GM12878 (cell line): ENCODE measurements around the gene CNNM4. TPM values are rescaled to one million over a fixed set of nuclear protein-coding genes. Genes with fewer than 3 reads are reported as not detected.

ENCODE experiments used
- ATAC-seq: fragments of 200-7000 bp; cut with Tn5 transposase; 3 replicates; pipeline ENCODE4 v1.9.1; 2020; ENCODE audit warnings: mild to moderate bottlenecking, moderate library complexity
- BruUV-seq: library from RNA; stranded (reverse); fragments of 400-500 nt; replicated peaks from 2 replicates; lab custom pipeline; 2021; lab: Mats Ljungman, UMichigan
- CTCF ChIA-PET: fragments of 300-600 bp; sonication (Branson Sonifier 250); formaldehyde crosslinking; extraction: SDS; loops from one replicate; lab custom pipeline; 2021; ENCODE audit warnings: inconsistent platforms; lab: Yijun Ruan, JAX
- POLR2A ChIA-PET: fragments of 350-600 bp; formaldehyde crosslinking; extraction: SDS; loops from one replicate; lab custom pipeline; 2021; ENCODE audit warnings: inconsistent platforms; lab: Charles Lee
- RAD21 ChIA-PET: fragments of 300-600 bp; sonication (Branson Sonifier 250); formaldehyde crosslinking; loops from one replicate; lab custom pipeline; 2023; ENCODE audit warnings: antibody characterized with exemption; ENCODE audit not compliant: unreplicated experiment; lab: Charles Lee
- SMC1A ChIA-PET: fragments of 300-600 bp; sonication (Branson Sonifier 250); formaldehyde crosslinking; loops from one replicate; lab custom pipeline; 2023; ENCODE audit not compliant: unreplicated experiment, uncharacterized antibody; lab: Charles Lee
- DNase-seq: peaks from one replicate; pipeline ENCODE4 v3.0.0-alpha.2; 2011; ENCODE audit warnings: low read depth, low spot score
- FAIRE-seq: peaks from 3 replicates; lab custom pipeline; 2011; peaks lifted over from hg19 to GRCh38; lab: Jason Lieb, UNC
- H2AFZ ChIP-seq: 2 replicates; pipeline ENCODE4 v1.6.0; 2011; ENCODE audit warnings: low read depth, low read length, control low read depth; ENCODE audit not compliant: control insufficient read depth
- H3K27ac ChIP-seq: 2 replicates; pipeline ENCODE4 v1.5.1; 2011; ENCODE audit warnings: control low read depth; ENCODE audit not compliant: control insufficient read depth, insufficient read depth
- H3K27me3 ChIP-seq, 2 experiments: replicated peaks in 1 of 2; 2 replicates each; pipeline versions ENCODE4 v1.6.0 to v1.6.1; 2011; ENCODE audit warnings: low read length in 1 of 2; ENCODE audit not compliant: control insufficient read depth in 2 of 2, insufficient read depth in 2 of 2
- H3K36me3 ChIP-seq, 2 experiments: 2 replicates each; pipeline ENCODE4 v1.5.1; 2011; ENCODE audit warnings: low read length in 1 of 2; ENCODE audit not compliant: control insufficient read depth in 2 of 2, insufficient read depth in 2 of 2
- H3K4me1 ChIP-seq: 2 replicates; pipeline ENCODE4 v1.6.1; 2011; ENCODE audit warnings: mild to moderate bottlenecking, low read length, moderate library complexity, mixed read lengths; ENCODE audit not compliant: control insufficient read depth, insufficient read depth
- H3K4me2 ChIP-seq: 2 replicates; pipeline ENCODE4 v1.6.0; 2011; ENCODE audit warnings: control low read depth; ENCODE audit not compliant: control insufficient read depth, insufficient read depth
- H3K4me3 ChIP-seq: fragments of 200-600 bp; sonication (generic); 2 replicates; pipeline ENCODE4 v1.5.1; 2016
- H3K79me2 ChIP-seq: 2 replicates; pipeline ENCODE4 v1.6.0; 2011; ENCODE audit warnings: low read length; ENCODE audit not compliant: control insufficient read depth, insufficient read depth
- H3K9ac ChIP-seq: 2 replicates; pipeline ENCODE4 v1.8.0; 2011; ENCODE audit warnings: low read length, control low read depth, mixed read lengths; ENCODE audit not compliant: control insufficient read depth, insufficient read depth
- H3K9me3 ChIP-seq: replicated peaks from 3 replicates; pipeline ENCODE4 v1.5.1; 2011; ENCODE audit warnings: mild to moderate bottlenecking, low read length; ENCODE audit not compliant: control insufficient read depth, insufficient read depth
- H4K20me1 ChIP-seq: 2 replicates; pipeline ENCODE4 v1.6.0; 2011; ENCODE audit not compliant: control insufficient read depth, insufficient read depth
- CBX5 ChIP-seq: sonication (generic); IDR thresholded peaks from 2 replicates; pipeline ENCODE4 v1.6.1; 2016; ENCODE audit warnings: low read depth, moderate library complexity, mild to moderate bottlenecking, inconsistent platforms
- CREB1 ChIP-seq: IDR thresholded peaks from 2 replicates; pipeline ENCODE4 v1.6.1; 2012; ENCODE audit warnings: low read depth, mild to moderate bottlenecking, inconsistent platforms
- FOS ChIP-seq: IDR thresholded peaks from 3 replicates; pipeline ENCODE4 v1.6.1; 2011; ENCODE audit warnings: borderline replicate concordance; ENCODE audit not compliant: insufficient read length; ENCODE audit errors: extremely low read depth
- HDGF ChIP-seq: fragments of 450-650 bp; IDR thresholded peaks from 2 replicates; pipeline ENCODE4 v1.6.1; 2016; ENCODE audit warnings: antibody characterized with exemption
- IKZF1 ChIP-seq: fragments of 450-650 bp; conservative IDR thresholded peaks from 2 replicates; pipeline ENCODE4 v1.6.1; 2017; ENCODE audit warnings: antibody characterized with exemption, mild to moderate bottlenecking
- JUNB ChIP-seq: IDR thresholded peaks from 2 replicates; pipeline ENCODE4 v1.6.1; 2016; ENCODE audit warnings: antibody characterized with exemption, mild to moderate bottlenecking
- MEF2B ChIP-seq: fragments of 450-650 bp; IDR thresholded peaks from 2 replicates; pipeline ENCODE4 v1.6.1; 2018; ENCODE audit warnings: mild to moderate bottlenecking, moderate library complexity; ENCODE audit not compliant: partially characterized antibody, poor library complexity, severe bottlenecking
- MLLT1 ChIP-seq: fragments of 450-650 bp; IDR thresholded peaks from 2 replicates; pipeline ENCODE4 v1.6.1; 2016; ENCODE audit warnings: mild to moderate bottlenecking
- MTA3 ChIP-seq: IDR thresholded peaks from 2 replicates; pipeline ENCODE4 v1.6.1; 2012; ENCODE audit warnings: low read length, inconsistent platforms, borderline replicate concordance
- RB1 ChIP-seq: fragments of 450-650 bp; formaldehyde crosslinking; IDR thresholded peaks from 2 replicates; pipeline ENCODE4 v1.6.1; 2017; ENCODE audit warnings: mild to moderate bottlenecking, borderline replicate concordance
- SMC3 ChIP-seq: IDR thresholded peaks from 2 replicates; pipeline ENCODE4 v1.6.1; 2011; ENCODE audit warnings: low read length, improper control_type of control experiment, borderline replicate concordance
- TCF7 ChIP-seq: IDR thresholded peaks from 2 replicates; pipeline ENCODE4 v1.6.1; 2014; ENCODE audit warnings: antibody characterized with exemption, borderline replicate concordance
- ZBED1 ChIP-seq: IDR thresholded peaks from 2 replicates; pipeline ENCODE4 v1.6.1; 2016; ENCODE audit warnings: borderline replicate concordance
- WGBS: methylation state at CpG from one replicate; pipeline ENCODE4 v1.1.6; 2016; ENCODE audit warnings: low lambda C conversion rate; ENCODE audit not compliant: insufficient replicate concordance, insufficient coverage; ENCODE audit errors: missing lambda C conversion rate; 5-methylcytosine and 5-hydroxymethylcytosine counted together
- in situ Hi-C: fragments of 300-500 bp; cut with MboI; formaldehyde crosslinking; loops from 9 replicates; pipeline ENCODE4 v1.14.3; 2018; ENCODE audit warnings: mixed read lengths
- intact Hi-C: fragments of 100-400 bp; cut with micrococcal nuclease; formaldehyde crosslinking; loops from one replicate; pipeline ENCODE4 v1.14.2; 2022; ENCODE audit not compliant: unreplicated experiment
- polyA plus RNA-seq, 11 experiments: library from polyadenylated mRNA; depleted of rRNA in 4 of 11; unstranded in 6 of 11; stranded (reverse) in 5 of 11; fragments of >200 nt; fragmentation: Nextera tagmentation in 4 of 11; fragmentation: Illumina TruSeq in 1 of 11; extraction: Ambion mirVana in 4 of 11; extraction: Trizol in 1 of 11; gene quantifications; 1 replicate in 1 of 11; 2 replicates in 10 of 11; pipeline versions ENCODE4 v1.2.1 to v1.2.3, GENCODE V29; 2011 to 2016; ENCODE audit warnings: inconsistent platforms in 2 of 11, missing spikeins in 2 of 11, low read depth in 1 of 11
- total RNA-seq, 4 experiments: library from RNA; depleted of rRNA in 3 of 4; stranded (reverse); fragments of >200 nt in 3 of 4; fragmentation: Illumina TruSeq in 1 of 4; extraction: Trizol in 1 of 4; gene quantifications; 2 replicates each; pipeline versions ENCODE4 v1.2.1 to v1.2.3, GENCODE V29; 2013 to 2021
- TF ChIP-seq, protein P1 (sequence below): IDR thresholded peaks from 2 replicates; pipeline ENCODE4 v1.6.1; 2012; ENCODE audit warnings: mild to moderate bottlenecking, low read depth, low read length
- TF ChIP-seq, protein P2 (sequence below): IDR thresholded peaks from 2 replicates; pipeline ENCODE4 v1.6.1; 2011; ENCODE audit warnings: borderline replicate concordance, low read depth, mild to moderate bottlenecking, moderate library complexity, low read length; ENCODE audit not compliant: insufficient read depth, poor library complexity, severe bottlenecking

The CNNM4 gene
- total and polyA plus RNA-seq, 10 of the 15 experiments (the other 5 are each of a cell fraction or from before 2014, with no cell fraction given): 2.4 to 13.8 (median 8.1) TPM

DNA sequence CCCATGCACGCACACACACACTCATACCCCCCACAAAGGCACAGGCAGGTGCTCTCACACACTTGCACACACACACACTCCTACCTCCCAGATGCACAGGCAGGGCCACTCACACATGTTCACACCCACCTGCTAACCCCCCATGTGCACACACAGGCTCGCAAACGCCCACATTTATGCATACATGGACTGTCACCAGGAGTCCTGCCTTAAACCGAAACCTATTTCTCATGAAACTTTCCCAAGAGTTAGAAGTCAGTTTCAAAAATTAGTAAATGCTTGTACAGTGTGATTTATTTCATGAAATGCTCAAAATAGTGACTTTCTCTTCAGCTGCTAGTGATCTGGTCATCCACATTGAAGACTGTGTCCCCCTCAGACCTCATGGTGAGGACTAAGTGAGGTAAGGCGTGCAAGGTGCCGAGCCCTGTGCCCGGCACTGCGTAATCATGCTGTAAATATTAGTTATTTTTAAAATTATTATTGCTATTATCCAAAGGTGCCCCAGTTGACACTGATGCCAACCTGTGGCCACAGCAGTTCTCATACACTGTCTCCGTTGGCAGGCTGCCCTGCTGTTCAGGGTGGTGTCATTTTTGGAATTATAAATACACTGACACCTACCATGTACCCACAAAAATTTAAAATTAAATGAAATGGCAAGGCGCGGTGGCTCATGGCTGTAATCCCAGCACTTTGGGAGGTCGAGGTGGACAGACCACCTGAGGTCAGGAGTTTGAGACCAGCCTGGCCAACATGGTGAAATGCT, 12.4 kb downstream of the CNNM4 start:
- SMC1A ChIA-PET: interaction anchor here (0.7 to 7.7 kb wide), 6 partner anchors 10 to 428 kb away, joined by 3 to 100 read pairs (median 6); partner anchors contain the start of gene CNNM4
- no peak overlapping the region for H3K9ac ChIP-seq
- intact Hi-C loops: no loop called here
- H2AFZ ChIP-seq: no peak overlapping the region
- in situ Hi-C loops: no loop called here
- H3K27ac ChIP-seq: peak overlapping the region; percentile 71
- ATAC-seq (peak; percentile 52), FAIRE-seq (peak; percentile 82), DNase-seq (peak; percentile 73)
- CTCF ChIA-PET: interaction anchor here (0.7 to 7.6 kb wide), 12 partner anchors 11 to 449 kb away, joined by 3 to 153 read pairs (median 4); partner anchors contain the start of genes ANKRD39, CNNM3 and CNNM4
- BruUV-seq: no TSS peak
- POLR2A ChIA-PET: interaction anchor here (0.5 to 3.9 kb wide), 7 partner anchors 10 to 240 kb away, joined by 3 to 88 read pairs (median 4); partner anchors contain the start of genes CNNM3 and CNNM4
- H3K4me3 ChIP-seq: peak overlapping the region; percentile 44; the same call in 1 of the 2 replicates
- peak overlapping the region; percentile 73 for H3K4me2 ChIP-seq
- no peaks in the 10 kb centered on the region; a peak in 2 of 4 replicates for H3K36me3 ChIP-seq
- 9% methylated on average over 12 of the region's 12 CpGs for WGBS
- H3K27me3 ChIP-seq: no peaks in the 10 kb centered on the region
- no peaks in the 10 kb centered on the region for H3K9me3 ChIP-seq
- H3K79me2 ChIP-seq: peaks cover 26% of the 10 kb centered on the region
- RAD21 ChIA-PET: interaction anchor here (0.9 to 3.7 kb wide), 9 partner anchors 8 to 245 kb away, joined by 3 to 92 read pairs (median 4); partner anchors contain the start of genes ANKRD39, CNNM3 and CNNM4
- H3K4me1 ChIP-seq: peaks cover 59% of the 10 kb centered on the region
- no peaks in the 10 kb centered on the region for H4K20me1 ChIP-seq
- TF ChIP-seq ZBED1: peak; percentile 79; the same call in 1 of the 2 replicates
- TF ChIP-seq, protein P1, sequence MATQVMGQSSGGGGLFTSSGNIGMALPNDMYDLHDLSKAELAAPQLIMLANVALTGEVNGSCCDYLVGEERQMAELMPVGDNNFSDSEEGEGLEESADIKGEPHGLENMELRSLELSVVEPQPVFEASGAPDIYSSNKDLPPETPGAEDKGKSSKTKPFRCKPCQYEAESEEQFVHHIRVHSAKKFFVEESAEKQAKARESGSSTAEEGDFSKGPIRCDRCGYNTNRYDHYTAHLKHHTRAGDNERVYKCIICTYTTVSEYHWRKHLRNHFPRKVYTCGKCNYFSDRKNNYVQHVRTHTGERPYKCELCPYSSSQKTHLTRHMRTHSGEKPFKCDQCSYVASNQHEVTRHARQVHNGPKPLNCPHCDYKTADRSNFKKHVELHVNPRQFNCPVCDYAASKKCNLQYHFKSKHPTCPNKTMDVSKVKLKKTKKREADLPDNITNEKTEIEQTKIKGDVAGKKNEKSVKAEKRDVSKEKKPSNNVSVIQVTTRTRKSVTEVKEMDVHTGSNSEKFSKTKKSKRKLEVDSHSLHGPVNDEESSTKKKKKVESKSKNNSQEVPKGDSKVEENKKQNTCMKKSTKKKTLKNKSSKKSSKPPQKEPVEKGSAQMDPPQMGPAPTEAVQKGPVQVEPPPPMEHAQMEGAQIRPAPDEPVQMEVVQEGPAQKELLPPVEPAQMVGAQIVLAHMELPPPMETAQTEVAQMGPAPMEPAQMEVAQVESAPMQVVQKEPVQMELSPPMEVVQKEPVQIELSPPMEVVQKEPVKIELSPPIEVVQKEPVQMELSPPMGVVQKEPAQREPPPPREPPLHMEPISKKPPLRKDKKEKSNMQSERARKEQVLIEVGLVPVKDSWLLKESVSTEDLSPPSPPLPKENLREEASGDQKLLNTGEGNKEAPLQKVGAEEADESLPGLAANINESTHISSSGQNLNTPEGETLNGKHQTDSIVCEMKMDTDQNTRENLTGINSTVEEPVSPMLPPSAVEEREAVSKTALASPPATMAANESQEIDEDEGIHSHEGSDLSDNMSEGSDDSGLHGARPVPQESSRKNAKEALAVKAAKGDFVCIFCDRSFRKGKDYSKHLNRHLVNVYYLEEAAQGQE: no peak
- TF ChIP-seq, protein P2, sequence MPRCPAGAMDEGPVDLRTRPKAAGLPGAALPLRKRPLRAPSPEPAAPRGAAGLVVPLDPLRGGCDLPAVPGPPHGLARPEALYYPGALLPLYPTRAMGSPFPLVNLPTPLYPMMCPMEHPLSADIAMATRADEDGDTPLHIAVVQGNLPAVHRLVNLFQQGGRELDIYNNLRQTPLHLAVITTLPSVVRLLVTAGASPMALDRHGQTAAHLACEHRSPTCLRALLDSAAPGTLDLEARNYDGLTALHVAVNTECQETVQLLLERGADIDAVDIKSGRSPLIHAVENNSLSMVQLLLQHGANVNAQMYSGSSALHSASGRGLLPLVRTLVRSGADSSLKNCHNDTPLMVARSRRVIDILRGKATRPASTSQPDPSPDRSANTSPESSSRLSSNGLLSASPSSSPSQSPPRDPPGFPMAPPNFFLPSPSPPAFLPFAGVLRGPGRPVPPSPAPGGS: peak; percentile 17
- TF ChIP-seq IKZF1: peak; percentile 42; the same call in 1 of the 2 replicates
- no peak for TF ChIP-seq TCF7
- TF ChIP-seq MTA3: peak; percentile 87; the same call in 1 of the 2 replicates
- TF ChIP-seq JUNB: peak; percentile 67
- TF ChIP-seq HDGF: peak; percentile 77
- no peak for TF ChIP-seq SMC3
- 0 out of 2 replicates have a peak, but pooled peaks have one; percentile 54 for TF ChIP-seq CREB1
- TF ChIP-seq RB1: no peak
- TF ChIP-seq CBX5: no peak
- TF ChIP-seq MLLT1: 0 out of 2 replicates have a peak, but pooled peaks have one; percentile 43
- no peak for TF ChIP-seq FOS
- peak; percentile 73 for TF ChIP-seq MEF2B
